ENCODE measurements around the gene EXOSC7.

The EXOSC7 gene

GRCh38 chr3:44962621-44963393 is 13.2 kb upstream of the EXOSC7 start:
- ATAC-seq, result no peak
- TF ChIP-seq ZNF565 (CRISPR knock-in tag; conservative IDR thresholded peaks at IDR 0.05; ENCODE audit: low read depth), result no peak
- TF ChIP-seq BACH2 (CRISPR knock-in tag; IDR thresholded peaks at IDR 0.05; ENCODE audit: borderline replicate concordance), result no peak
- TF ChIP-seq ZNF70 (CRISPR knock-in tag; IDR thresholded peaks at IDR 0.05), result no peak
- TF ChIP-seq ZNF8 (CRISPR knock-in tag; IDR thresholded peaks at IDR 0.05), result no peak
- no peak for TF ChIP-seq RARB (CRISPR knock-in tag; IDR thresholded peaks at IDR 0.05)
- TF ChIP-seq ISL1 (CRISPR knock-in tag; IDR thresholded peaks at IDR 0.05), result no peak
- TF ChIP-seq TOX (CRISPR knock-in tag; IDR thresholded peaks at IDR 0.05; ENCODE audit: borderline replicate concordance), result no peak
- no peak for TF ChIP-seq CSRNP3 (CRISPR knock-in tag; IDR thresholded peaks at IDR 0.05)
- no peak for TF ChIP-seq POU6F1 (CRISPR knock-in tag; IDR thresholded peaks at IDR 0.05; ENCODE audit: borderline replicate concordance, low read depth)
- no peak for TF ChIP-seq TCF4 (CRISPR knock-in tag; IDR thresholded peaks at IDR 0.05; ENCODE audit: borderline replicate concordance)
- no peak for TF ChIP-seq GLIS3 (CRISPR knock-in tag; IDR thresholded peaks at IDR 0.05)
- no peak for TF ChIP-seq SNAI2 (CRISPR knock-in tag; IDR thresholded peaks at IDR 0.05)
- TF ChIP-seq ZC3H10 (CRISPR knock-in tag; IDR thresholded peaks at IDR 0.05), result no peak
- no peak for TF ChIP-seq CSDC2 (CRISPR knock-in tag; IDR thresholded peaks at IDR 0.05)
- TF ChIP-seq ZFP30 (CRISPR knock-in tag; IDR thresholded peaks at IDR 0.05), result no peak
- TF ChIP-seq CREB5 (CRISPR knock-in tag; IDR thresholded peaks at IDR 0.05; ENCODE audit: low read depth), result no peak
- no peak for TF ChIP-seq PATZ1 (CRISPR knock-in tag; IDR thresholded peaks at IDR 0.05; ENCODE audit: borderline replicate concordance)
- TF ChIP-seq ZFP3 (CRISPR knock-in tag; IDR thresholded peaks at IDR 0.05), result no peak
- TF ChIP-seq TSHZ2 (CRISPR knock-in tag; IDR thresholded peaks at IDR 0.05), result no peak
- TF ChIP-seq ESRRG (CRISPR knock-in tag; IDR thresholded peaks at IDR 0.05), result no peak

- no peak for TF ChIP-seq OSR1 (CRISPR knock-in tag; IDR thresholded peaks at IDR 0.05)
- TF ChIP-seq GLIS3 (CRISPR knock-in tag; IDR thresholded peaks at IDR 0.05), result no peak
- TF ChIP-seq ZNF8 (CRISPR knock-in tag; IDR thresholded peaks at IDR 0.05), result no peak
- no peak for TF ChIP-seq TCF4 (CRISPR knock-in tag; IDR thresholded peaks at IDR 0.05; ENCODE audit: borderline replicate concordance)
- no peak for TF ChIP-seq CSDC2 (CRISPR knock-in tag; IDR thresholded peaks at IDR 0.05)
- no peak for TF ChIP-seq TOX (CRISPR knock-in tag; IDR thresholded peaks at IDR 0.05; ENCODE audit: borderline replicate concordance)
- no peak for TF ChIP-seq ZC3H10 (CRISPR knock-in tag; IDR thresholded peaks at IDR 0.05)
- TF ChIP-seq ZNF70 (CRISPR knock-in tag; IDR thresholded peaks at IDR 0.05), result no peak
- TF ChIP-seq POU6F1 (CRISPR knock-in tag; IDR thresholded peaks at IDR 0.05; ENCODE audit: borderline replicate concordance, low read depth), result no peak
- TF ChIP-seq BACH2 (CRISPR knock-in tag; IDR thresholded peaks at IDR 0.05; ENCODE audit: borderline replicate concordance), result no peak
- ATAC-seq, result no peak
Measured at GRCh38 chr3:44963571-44964325, 12.3 kb upstream of the EXOSC7 start.
